ENCODE results near the gene OR4C5.
"Not testable (repeated sequence)": the region's sequence is repeated elsewhere in the genome, so short reads cannot be mapped to it uniquely, and the experiment has no call there.

DNA sequence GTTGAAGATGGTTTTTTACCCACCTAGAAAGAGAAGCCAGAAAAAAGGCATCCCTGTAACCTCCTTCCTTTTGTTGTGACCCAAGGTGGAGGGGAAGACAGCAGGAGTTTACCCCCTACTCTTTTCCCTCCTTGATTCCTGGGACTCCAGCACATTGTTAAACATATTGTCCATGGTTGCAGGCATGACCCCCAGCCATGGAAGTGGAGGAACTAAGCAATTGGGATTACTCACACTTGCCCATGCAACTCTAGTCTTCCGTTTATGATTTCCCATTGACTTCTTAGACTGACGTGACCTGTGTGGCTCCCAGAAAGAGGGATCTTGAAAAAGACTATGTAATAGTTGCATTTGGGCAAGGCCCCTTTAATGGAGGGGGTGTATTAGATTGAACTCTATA lies 17.9 kb upstream of the OR4C5 start:
- TF ChIP-seq, protein P1, sequence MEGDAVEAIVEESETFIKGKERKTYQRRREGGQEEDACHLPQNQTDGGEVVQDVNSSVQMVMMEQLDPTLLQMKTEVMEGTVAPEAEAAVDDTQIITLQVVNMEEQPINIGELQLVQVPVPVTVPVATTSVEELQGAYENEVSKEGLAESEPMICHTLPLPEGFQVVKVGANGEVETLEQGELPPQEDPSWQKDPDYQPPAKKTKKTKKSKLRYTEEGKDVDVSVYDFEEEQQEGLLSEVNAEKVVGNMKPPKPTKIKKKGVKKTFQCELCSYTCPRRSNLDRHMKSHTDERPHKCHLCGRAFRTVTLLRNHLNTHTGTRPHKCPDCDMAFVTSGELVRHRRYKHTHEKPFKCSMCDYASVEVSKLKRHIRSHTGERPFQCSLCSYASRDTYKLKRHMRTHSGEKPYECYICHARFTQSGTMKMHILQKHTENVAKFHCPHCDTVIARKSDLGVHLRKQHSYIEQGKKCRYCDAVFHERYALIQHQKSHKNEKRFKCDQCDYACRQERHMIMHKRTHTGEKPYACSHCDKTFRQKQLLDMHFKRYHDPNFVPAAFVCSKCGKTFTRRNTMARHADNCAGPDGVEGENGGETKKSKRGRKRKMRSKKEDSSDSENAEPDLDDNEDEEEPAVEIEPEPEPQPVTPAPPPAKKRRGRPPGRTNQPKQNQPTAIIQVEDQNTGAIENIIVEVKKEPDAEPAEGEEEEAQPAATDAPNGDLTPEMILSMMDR (conservative IDR thresholded peaks at IDR 0.05; ENCODE audit: low read length): not testable (repeated sequence)
- not testable (repeated sequence) for TF ChIP-seq EZH2phosphoT487 (IDR thresholded peaks at IDR 0.05; ENCODE audit: borderline replicate concordance, low read depth, low read length)
